Measurements from ENCODE around the gene ATP13A3.

The ATP13A3 gene

GRCh38 chr3:194390835-194391234, 96.0 kb downstream of the ATP13A3 start:
- DNase-seq, result no peak

GRCh38 chr3:194389269-194389668, 97.5 kb downstream of the ATP13A3 start:
- DNase-seq, result no peak

- no peak for DNase-seq
These were observed 98.8 kb downstream of the ATP13A3 start for GRCh38 chr3:194387926-194388418.

GRCh38 chr3:194387276-194387675, 99.5 kb downstream of the ATP13A3 start:
- no peak for DNase-seq

GRCh38 chr3:194386648-194387047, 100.2 kb downstream of the ATP13A3 start:
- DNase-seq, result no peak

DNA sequence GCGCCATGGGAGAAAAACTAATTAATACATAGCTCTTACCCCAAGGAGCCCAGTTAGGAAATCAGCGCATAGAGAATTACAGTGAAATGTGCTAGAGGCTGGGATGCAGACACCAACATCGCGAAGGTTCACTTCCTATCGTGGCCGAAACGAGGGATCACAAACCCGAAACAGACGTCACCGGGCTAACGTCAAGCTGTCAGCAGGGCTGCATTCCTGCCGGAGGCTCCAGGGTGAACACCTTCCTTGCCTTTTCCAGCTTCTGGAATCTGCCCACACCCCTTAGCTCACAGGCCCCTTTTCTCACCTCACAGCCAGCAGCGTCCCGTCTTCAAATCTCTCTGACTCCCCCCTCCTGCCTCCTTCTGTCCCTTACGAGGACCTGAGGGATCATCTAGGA, 100.7 kb downstream of the ATP13A3 start:
- no peak for DNase-seq

- DNase-seq, result no peak
These were observed 102.2 kb downstream of the ATP13A3 start for GRCh38 chr3:194384569-194385001.

GRCh38 chr3:194384156-194384555, 102.6 kb downstream of the ATP13A3 start:
- no peak for DNase-seq

DNA sequence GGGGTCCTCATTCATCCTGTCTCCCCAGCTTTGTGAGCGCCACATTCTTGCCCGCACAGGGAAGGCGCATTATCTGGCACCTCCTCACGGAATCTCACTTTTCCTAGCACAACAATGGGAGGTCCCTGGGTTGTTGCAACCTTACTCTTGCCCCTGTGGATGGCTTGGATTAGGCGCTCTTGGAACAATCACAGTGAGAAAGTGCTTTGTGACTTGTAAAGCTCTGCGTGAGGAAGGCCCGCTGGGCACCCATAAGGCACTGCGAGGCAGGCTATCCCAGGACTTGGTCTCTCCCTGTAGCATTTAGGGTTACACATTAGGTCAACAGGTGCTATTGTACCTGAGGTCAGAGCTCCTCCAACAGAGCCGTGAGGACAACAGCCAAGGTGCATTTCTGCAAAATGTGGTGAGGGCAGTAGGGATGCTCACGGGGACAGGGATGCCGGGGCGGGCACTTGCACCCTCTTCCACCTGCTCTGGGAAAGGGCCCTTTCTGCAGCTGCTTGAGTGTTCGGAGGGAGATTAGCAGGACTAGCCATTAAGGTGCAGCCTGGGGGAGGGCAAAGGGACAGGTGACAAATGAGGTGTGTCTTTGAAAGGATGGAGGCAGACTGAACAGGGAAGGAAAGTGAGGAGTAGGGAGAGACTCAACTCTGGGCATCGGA, 103.4 kb downstream of the ATP13A3 start:
- DNase-seq, result no peak

DNA sequence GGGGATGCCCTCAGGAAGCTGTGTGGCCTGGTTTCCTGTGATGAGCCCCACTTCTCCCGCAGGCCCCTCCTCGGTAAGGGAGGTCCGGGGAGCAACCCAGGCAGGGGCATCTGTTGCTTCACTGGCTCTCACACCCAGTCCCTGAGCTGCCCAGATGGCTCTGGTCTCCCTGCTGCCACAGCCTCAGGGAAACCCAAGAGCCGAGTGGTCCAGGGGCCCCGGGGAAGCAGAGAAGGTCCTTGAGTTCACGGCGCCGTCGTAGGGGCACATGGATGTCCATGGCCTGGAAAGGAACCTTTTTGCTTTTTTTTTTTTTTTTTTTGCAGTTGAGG, 103.9 kb downstream of the ATP13A3 start:
- no peak for DNase-seq

DNA sequence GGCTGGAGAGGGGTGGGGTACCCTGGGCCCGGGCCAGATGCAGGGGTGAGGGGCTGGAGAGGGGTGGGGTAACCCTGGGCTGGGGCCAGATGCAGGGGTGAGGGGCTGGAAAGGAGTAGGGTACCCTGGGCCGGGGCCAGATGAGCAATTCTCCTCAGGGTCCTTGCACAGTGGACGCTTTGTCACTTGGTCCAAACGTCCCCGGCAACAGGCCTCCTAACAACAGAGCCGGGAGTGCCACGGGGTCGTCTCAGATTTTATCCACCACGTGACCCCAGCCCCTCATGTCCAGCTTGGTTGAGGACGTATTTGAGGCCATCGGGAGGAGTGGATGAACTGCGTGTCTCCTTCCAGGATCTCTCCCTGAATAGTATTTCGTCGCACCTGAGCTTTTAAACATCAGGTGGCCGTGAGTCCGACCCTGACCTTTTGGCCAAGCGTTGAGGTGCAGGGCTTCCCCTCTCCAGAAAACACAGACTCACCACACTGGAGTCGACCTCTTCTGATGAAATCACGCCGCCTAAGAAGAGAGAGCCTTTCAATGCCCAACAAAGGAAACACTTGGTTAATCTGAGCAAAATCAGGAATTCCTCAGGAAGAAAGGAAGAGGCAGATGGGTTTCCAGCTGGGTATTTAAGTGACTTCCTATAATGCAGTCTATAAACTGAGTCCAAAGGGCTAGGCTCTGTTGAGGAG, 104.5 kb downstream of the ATP13A3 start:
- DNase-seq, result no peak

DNA sequence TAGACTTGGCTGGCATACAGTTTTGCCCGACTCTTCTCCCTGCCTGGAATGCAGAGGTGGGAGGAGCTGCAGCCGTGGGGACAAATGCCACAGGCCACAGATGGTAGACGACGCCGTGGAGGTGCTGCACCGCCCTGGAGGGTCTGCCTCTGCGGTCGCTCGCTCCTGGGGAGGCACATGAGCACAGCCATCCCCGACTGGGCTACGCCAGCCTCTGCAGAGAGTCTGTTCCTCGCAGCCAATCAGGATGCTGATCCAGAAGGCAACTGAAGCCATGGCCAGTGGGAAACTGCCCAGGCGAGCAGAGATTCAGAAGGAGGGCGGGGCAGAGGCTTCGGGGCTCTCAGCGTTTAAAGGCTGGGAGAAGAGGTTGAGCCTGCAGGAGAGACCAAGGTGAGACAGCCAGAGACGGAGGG, 105.3 kb downstream of the ATP13A3 start:
- DNase-seq, result no peak

- DNase-seq, result no peak
These were observed 106.5 kb downstream of the ATP13A3 start for GRCh38 chr3:194380326-194380725.

GRCh38 chr3:194379651-194380050, 107.2 kb downstream of the ATP13A3 start:
- no peak for DNase-seq

DNA sequence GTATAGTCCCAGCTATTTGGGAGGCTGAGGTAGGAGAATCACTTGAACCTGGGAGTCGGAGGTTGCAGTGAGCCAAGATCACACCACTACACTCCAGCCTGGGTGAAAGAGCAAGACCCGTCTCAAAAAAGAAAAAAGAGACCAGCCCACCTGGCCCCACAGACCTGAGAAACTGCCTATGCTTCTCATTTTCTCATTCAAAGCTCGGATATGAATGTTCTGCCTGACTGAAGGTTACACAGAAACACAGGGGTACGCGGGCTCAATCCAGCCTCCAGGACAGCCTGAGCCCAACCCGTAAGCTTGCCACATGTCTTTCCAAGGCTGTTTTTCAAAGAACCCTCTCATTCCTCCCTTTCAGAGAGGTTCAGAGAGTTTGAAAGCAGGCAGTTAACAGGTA, 107.6 kb downstream of the ATP13A3 start:
- DNase-seq, result no peak

DNA sequence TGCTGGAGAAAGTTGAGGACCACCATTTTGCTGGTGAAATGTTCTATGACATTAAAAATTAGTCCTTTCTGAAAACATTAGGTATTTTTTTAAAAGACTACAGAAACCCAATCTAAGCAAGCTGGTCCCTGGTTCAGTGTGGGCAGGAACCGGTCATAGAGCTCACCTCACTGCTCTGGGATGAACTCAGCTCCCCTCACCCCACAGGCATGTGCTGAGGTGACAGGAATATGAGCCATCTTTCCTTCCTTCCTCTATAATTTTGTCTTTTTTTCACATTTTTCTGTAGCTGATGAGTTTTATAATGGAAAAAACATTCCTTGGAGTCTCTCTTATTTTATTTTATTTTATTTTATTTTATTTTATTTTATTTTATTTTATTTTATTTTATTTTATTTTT, 109.1 kb downstream of the ATP13A3 start:
- no peak for DNase-seq

DNA sequence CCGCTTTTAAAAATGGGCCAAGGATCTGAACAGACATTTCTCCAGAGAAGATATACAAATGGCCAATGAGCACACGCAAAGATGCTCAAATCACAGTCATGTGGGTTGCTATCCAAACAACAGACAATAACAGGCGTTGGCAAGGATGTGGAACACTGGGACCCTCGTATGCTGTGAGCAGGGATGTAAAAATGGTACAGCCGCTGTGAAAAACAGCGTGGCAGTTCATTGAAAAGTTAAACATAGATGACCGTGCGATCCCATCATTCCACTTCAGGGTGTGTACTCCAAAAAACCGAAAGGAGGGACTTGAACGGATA, 110.6 kb downstream of the ATP13A3 start:
- no peak for DNase-seq

DNA sequence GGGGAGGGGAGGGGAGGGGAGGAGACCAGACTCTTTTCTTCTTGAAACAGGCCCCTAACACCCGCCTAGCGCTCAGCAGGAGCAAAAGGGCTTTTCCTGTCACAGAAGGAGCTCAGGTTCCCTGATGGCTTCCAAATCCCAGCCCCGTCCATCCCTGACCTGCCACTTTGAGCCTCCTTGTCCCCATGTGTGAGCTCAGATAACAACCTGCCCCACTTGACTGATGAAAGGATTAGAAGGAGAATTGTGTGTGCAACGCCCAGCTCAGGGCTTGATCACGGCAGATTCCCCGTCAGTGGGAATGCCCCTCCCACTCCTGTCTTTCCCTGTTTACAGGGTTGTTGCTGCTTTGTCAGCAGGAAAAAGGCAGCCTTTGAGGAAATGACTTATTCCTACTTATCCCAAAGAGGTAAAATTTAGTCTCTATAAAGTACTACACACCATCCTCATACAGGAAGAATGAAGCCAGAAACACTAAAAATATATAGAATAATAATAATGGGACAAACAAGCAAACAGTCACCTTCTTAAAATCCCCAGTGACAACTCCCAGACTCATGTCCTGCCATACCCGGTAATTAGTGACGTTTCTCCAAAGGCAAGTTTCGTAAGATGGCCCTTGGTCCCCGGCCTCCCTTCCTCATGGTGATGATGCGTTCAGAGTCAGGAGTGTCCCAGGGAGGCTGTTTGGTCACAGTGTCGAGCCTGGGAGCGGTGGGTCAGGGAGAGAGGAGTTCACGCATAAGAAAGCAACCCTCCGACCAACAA, 111.1 kb downstream of the ATP13A3 start:
- no peak for DNase-seq

- no peak for DNase-seq
These were observed 111.9 kb downstream of the ATP13A3 start for GRCh38 chr3:194374935-194375334.

GRCh38 chr3:194373899-194374298, 112.9 kb downstream of the ATP13A3 start:
- DNase-seq, result no peak

DNA sequence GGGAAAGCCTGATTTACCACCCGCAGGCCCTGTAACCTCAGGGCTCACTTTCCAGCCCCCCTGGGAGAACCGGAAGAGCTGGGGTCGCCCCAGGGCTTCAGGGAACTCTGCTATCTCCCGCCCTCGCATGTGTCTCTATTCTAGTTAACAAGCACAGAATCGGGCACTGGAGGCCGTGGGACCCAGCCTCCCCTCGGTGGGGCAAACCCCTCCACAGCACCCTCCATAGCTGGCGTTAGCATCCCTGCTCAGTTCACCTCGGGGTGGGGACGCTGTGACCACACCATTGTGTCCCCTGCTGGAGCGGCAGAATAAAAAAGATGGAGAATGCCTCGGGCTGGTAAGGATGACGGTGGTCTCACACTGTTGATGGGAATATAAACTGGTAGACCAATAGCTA, 113.8 kb downstream of the ATP13A3 start:
- DNase-seq, result no peak

GRCh38 chr3:194370753-194371152, 116.0 kb downstream of the ATP13A3 start:
- no peak for DNase-seq

DNA sequence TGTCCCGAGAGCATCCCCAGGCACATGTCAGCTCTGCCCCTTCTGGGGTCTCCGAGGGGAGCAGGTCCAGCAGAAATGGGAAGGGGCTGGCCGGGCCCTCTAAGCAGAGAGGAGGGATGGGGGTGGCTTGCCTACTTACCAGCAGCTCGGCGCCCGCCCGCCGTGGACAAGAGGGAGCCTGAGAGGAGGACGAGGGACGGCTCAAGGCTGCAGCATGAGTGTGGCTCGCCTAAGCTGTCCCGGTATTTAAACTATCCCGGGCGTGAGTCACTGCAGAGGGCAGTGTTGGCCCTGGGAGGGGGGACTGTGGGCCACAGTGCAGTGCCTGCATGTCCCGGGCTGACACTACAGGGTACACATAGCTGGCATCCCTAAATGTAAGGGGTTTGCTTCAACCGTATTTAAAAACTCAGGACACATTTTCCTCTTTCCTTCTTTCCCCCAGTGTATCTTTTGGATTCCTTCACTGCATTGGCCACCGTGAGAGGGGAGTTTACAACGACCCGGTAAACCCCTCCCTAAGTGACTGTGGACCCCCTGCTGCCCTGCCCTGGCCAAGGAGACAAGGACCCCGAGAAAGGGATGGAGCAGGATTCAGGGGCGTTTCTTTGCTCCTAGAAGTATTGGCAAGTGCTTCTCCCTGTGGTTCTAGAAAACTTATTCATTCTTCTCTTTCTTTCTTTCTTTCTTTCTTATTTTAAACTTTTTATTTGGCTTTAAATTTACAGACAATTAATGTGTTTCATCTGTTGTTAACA, 117.1 kb downstream of the ATP13A3 start, which contains the start of gene LRRC15:
LRRC15 (minus strand) TSS at position 222 of the 758 bp plus-strand sequence. CDS start 8,700 bp downstream, outside the sequence.
- DNase-seq, result no peak
